Calu3 (cell line): Measurements from ENCODE around the gene C5AR2. TPM values are rescaled to one million over a fixed set of nuclear protein-coding genes. Genes with fewer than 3 reads are reported as not detected.
A peak's percentile ranks its signal among the peaks of the same experiment; 100 is the strongest.

Experiments used
- BruUV-seq: library from RNA; stranded (reverse); fragments of 400-500 nt; replicated peaks from 2 replicates; lab custom pipeline; 2021; lab: Mats Ljungman, UMichigan
- CTCF ChIA-PET: fragments of 300-600 bp; sonication (Branson Sonifier 250); formaldehyde crosslinking; loops from one replicate; lab custom pipeline; 2022; ENCODE audit warnings: antibody characterized with exemption; lab: Charles Lee
- DNase-seq: peaks from one replicate; pipeline ENCODE4 v3.0.0; 2022
- H3K27ac Mint-ChIP-seq: one replicate; pipeline ENCODE4 v1.8.0; 2022; ENCODE audit warnings: mixed read lengths; ENCODE audit not compliant: unreplicated experiment
- H3K27me3 Mint-ChIP-seq: one replicate; pipeline ENCODE4 v1.8.0; 2022; ENCODE audit warnings: mixed read lengths; ENCODE audit not compliant: unreplicated experiment
- H3K36me3 Mint-ChIP-seq: one replicate; pipeline ENCODE4 v1.8.0; 2022; ENCODE audit warnings: mild to moderate bottlenecking, moderate library complexity, mixed read lengths; ENCODE audit not compliant: insufficient read depth, unreplicated experiment
- H3K4me1 Mint-ChIP-seq: one replicate; pipeline ENCODE4 v1.8.0; 2022; ENCODE audit warnings: mild to moderate bottlenecking, low read depth, mixed read lengths; ENCODE audit not compliant: unreplicated experiment
- H3K4me3 Mint-ChIP-seq: one replicate; pipeline ENCODE4 v1.8.0; 2022; ENCODE audit warnings: mild to moderate bottlenecking, low read depth, moderate library complexity, mixed read lengths; ENCODE audit not compliant: unreplicated experiment
- H3K9me3 Mint-ChIP-seq: one replicate; pipeline ENCODE4 v1.8.0; 2022; ENCODE audit warnings: low read depth, mixed read lengths; ENCODE audit not compliant: unreplicated experiment
- intact Hi-C: fragments of 100-400 bp; cut with micrococcal nuclease; formaldehyde crosslinking; loops from one replicate; pipeline ENCODE4 v1.10.0; 2022; ENCODE audit not compliant: unreplicated experiment
- total RNA-seq: library from RNA; stranded (reverse); gene quantifications from 2 replicates; pipeline ENCODE4 v1.2.3, GENCODE V29; 2022
- TF ChIP-seq, protein P1 (sequence below): fragments of 200-600 bp; IDR thresholded peaks from one replicate; pipeline ENCODE4 v1.8.0; 2022; ENCODE audit warnings: antibody characterized with exemption; ENCODE audit not compliant: unreplicated experiment

C5AR2 gene
- total RNA-seq, 1 experiment from 2014 or later = 0.31 TPM

DNA sequence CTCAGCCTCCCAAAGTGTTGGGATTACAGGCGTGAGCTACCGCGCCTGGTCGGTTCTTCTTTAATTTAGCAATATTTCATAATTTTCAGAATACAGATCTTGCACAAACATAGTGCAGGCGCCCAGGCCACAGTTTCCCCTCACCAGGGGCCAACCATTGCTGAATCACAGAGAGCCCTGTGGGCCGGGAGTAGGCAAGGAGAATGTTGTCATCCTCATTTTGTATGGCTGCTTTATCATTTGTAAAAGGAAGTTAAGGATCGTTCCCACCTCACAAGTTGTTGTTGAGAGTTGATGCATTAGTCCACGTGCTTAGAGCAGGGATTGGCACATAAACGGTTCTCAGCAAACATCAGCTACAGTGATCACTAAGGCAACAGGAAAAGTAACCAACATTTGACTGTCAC lies 57.2 kb downstream of the C5AR2 start:
- BruUV-seq = no TSS peak

DNA sequence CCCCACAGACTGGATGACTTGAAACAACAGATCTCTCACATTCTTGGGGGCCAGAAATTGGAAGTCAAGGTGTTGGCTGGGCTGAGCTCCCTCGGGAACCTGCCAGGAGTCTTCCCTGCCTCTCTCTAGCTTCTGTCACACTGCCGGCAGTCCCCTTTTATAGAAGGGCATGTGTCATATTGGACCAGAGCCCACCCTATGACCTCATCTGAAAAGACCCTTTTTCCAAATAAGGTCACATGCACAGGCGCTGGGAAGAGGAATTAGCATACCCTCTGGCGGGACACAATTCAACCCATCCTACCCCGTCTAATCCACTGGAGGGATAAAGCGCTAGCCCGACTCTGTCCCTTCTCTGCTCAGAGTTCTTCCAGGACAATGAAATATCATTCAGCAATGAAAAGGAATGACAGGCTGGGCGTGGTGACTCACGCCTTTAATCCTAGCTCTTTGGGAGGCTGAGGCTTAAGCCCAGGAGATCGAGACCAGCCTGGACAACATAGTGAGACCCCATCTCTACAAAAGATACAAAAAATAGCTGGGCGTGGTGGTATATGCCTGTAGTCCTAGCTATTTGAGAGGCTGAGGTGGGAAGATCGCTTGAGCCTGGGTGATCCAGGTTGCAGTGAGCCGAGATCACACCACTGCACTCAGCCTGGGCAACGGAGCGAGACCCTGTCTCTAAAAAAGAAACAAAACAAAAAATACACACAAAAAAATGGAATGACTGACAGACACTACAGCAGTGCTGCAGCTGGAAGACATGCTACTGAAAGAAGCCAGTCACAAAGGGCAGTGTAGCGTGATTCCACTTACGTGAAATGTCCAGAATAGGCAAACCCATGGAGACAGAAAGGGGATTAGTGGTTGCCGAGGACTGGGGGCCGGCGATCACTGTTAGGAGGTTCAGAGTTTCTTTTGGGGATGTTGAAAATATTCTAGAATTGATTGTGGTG lies 58.8 kb downstream of the C5AR2 start:
- H3K4me1 Mint-ChIP-seq = no peaks in the 10 kb centered on the region
- H3K9me3 Mint-ChIP-seq = no peaks in the 10 kb centered on the region
- DNase-seq = no peak
- no peak overlapping the region for H3K4me3 Mint-ChIP-seq
- H3K27me3 Mint-ChIP-seq = peaks cover 60% of the 10 kb centered on the region
- TF ChIP-seq, protein P1, sequence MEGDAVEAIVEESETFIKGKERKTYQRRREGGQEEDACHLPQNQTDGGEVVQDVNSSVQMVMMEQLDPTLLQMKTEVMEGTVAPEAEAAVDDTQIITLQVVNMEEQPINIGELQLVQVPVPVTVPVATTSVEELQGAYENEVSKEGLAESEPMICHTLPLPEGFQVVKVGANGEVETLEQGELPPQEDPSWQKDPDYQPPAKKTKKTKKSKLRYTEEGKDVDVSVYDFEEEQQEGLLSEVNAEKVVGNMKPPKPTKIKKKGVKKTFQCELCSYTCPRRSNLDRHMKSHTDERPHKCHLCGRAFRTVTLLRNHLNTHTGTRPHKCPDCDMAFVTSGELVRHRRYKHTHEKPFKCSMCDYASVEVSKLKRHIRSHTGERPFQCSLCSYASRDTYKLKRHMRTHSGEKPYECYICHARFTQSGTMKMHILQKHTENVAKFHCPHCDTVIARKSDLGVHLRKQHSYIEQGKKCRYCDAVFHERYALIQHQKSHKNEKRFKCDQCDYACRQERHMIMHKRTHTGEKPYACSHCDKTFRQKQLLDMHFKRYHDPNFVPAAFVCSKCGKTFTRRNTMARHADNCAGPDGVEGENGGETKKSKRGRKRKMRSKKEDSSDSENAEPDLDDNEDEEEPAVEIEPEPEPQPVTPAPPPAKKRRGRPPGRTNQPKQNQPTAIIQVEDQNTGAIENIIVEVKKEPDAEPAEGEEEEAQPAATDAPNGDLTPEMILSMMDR = no peak
- H3K36me3 Mint-ChIP-seq = peaks cover 5% of the 10 kb centered on the region
- CTCF ChIA-PET = interaction anchor here (0.5 to 1.6 kb wide), 9 partner anchors 37 to 378 kb away, joined by 3 to 10 read pairs (median 4); partner anchors contain the start of genes C5AR1 and DHX34
- intact Hi-C loops = loop anchor here (5.0 kb wide), 1 partner anchor 94 kb away; no protein-coding TSS in a partner anchor
- no TSS peak for BruUV-seq
- H3K27ac Mint-ChIP-seq = no peak overlapping the region

More for the DNA sequence above, 57.2 kb downstream of the C5AR2 start:
- TF ChIP-seq, protein P1 = no peak
- Mint-ChIP-seq H3K4me3 (no peak overlapping the region), H3K27me3 (peaks cover 53% of the 10 kb centered on the region), H3K36me3 (peaks cover 13% of the 10 kb centered on the region), H3K27ac (no peak overlapping the region), H3K9me3 (no peaks in the 10 kb centered on the region), H3K4me1 (no peaks in the 10 kb centered on the region)
- DNase-seq = no peak
- CTCF ChIA-PET = interaction anchor here (0.6 to 1.0 kb wide), 2 partner anchors 44 to 84 kb away, joined by 4 read pairs; no protein-coding TSS in a partner anchor
- intact Hi-C loops = no loop called here

DNA sequence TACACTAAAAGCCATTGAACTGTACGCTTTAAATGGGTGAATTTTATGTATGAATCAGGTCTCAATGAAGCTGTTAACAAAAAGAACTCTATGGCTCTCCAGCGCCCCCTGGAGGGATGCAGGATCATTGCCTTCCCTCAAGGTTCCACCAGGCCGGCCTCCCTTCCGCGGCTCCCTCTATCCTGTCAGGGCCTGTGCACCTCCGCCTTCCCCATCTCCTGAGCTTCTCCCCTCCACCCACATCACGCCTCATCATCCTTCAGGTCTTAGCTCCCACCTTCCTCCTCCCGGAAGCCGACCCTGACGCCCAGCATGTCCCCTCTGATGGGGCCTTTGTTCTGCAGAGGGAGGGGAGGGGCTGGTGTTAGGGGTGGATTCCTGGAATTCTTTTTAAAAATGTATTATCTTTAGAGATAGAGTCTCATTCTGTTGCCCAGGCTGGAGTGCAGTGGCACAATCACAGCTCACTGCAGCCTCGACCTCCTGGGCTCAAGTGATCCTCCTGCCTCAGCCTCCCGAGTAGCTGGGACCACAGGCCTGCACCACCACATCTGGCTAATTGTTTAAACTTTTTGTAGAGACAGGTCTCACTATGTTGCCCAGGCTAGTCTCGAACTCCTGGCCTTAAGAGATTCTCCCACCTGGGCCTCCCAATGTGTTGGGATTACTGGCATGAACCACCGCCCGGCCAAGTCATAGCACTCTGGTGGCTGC lies 59.7 kb downstream of the C5AR2 start:
- H3K4me3 Mint-ChIP-seq = no peak overlapping the region
- H3K27ac Mint-ChIP-seq = no peak overlapping the region
- peak; percentile 91 for DNase-seq
- H3K9me3 Mint-ChIP-seq = no peaks in the 10 kb centered on the region
- BruUV-seq = no TSS peak
- CTCF ChIA-PET = interaction anchor here (0.5 to 1.6 kb wide), 8 partner anchors 36 to 379 kb away, joined by 3 to 10 read pairs (median 4); partner anchors contain the start of genes C5AR1 and DHX34
- TF ChIP-seq, protein P1 = peak; percentile 95
- intact Hi-C loops = loop anchor here (5.0 kb wide), 1 partner anchor 94 kb away; no protein-coding TSS in a partner anchor
- H3K4me1 Mint-ChIP-seq = no peaks in the 10 kb centered on the region
- H3K27me3 Mint-ChIP-seq = peaks cover 63% of the 10 kb centered on the region
- peaks cover 4% of the 10 kb centered on the region for H3K36me3 Mint-ChIP-seq

Other genes with a start within 250 kb of the C5AR2 start
- 73.0 and 85.2 TPM in 2 replicates for gene ZC3H4, start 218.4 kb upstream of the C5AR2 start, total RNA-seq
- gene SAE1, start 201.3 kb upstream of the C5AR2 start, total RNA-seq = 169 and 174 TPM in 2 replicates
- 8.6 and 9.8 TPM in 2 replicates for gene BBC3, start 101.0 kb upstream of the C5AR2 start, total RNA-seq
- gene CCDC9, start 75.7 kb upstream of the C5AR2 start, total RNA-seq = 38.2 and 39.1 TPM in 2 replicates
- 12.9 and 13.9 TPM in 2 replicates for gene INAFM1, start 57.3 kb upstream of the C5AR2 start, total RNA-seq
- 6.2 and 11.9 TPM in 2 replicates for gene C5AR1, start 22.3 kb upstream of the C5AR2 start, total RNA-seq
- 51.4 and 51.6 TPM in 2 replicates for gene DHX34, start 17.1 kb downstream of the C5AR2 start, total RNA-seq
- 0.87 and 2.0 TPM in 2 replicates for gene MEIS3, start 87.4 kb downstream of the C5AR2 start, total RNA-seq
- 0.12 and 0.33 TPM in 2 replicates for gene SLC8A2, start 139.7 kb downstream of the C5AR2 start, total RNA-seq
- gene KPTN, start 152.0 kb downstream of the C5AR2 start, total RNA-seq = 22.8 and 24.0 TPM in 2 replicates
- gene NAPA, start 182.9 kb downstream of the C5AR2 start, total RNA-seq = 158 and 181 TPM in 2 replicates
- not detected in 2 replicates for gene ZNF541, start 241.0 kb downstream of the C5AR2 start, total RNA-seq